Suppressor macrophage treated with lipopolysaccharide for 4 hours (primary cell): ENCODE measurements around the gene ZKSCAN5.

Experiments
- DNase-seq: peaks from one replicate; pipeline ENCODE4 v3.0.0-alpha.2; 2020

The ZKSCAN5 gene

DNA sequence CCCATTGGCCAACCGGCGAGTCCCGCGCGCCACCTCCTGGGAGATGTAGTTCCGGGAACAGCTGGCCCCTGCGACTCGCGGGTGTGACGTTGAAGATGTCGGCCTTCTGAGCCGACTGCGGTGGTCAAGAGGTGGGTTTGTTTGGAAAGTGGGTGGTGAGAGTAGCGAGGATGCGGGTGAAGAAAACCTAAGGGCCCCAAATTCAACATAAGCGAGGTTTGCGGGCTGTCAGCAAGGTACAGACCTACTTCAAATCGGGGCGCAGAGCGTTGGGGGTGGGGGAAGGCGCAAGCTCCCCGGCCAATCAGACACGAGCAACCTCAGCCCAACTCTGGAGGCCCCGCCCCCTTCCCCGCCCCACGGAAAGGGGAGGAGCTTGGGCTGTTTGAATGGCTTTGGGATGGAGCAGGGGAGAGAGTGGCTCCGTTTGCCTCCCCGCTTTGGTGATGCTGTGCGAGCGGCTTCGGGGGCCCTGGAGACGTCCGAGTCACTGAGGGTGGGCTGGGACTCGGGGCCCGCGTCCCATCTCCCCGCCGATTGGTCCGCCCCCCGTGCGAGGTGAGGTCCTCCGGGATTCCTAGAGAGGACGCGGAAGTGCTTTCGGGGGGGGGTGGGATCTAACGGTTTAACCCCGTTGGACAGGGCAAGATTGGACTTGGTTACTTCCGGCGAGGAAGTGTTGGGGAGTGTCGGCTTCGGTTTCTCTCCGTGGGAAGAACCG lies at the start of gene ZKSCAN5:
TSS of gene ZKSCAN5 (plus strand) at position 60 of the 721 bp plus-strand sequence. CDS start 1,383 bp downstream, outside the sequence.
- peak; percentile 98 for DNase-seq

DNA sequence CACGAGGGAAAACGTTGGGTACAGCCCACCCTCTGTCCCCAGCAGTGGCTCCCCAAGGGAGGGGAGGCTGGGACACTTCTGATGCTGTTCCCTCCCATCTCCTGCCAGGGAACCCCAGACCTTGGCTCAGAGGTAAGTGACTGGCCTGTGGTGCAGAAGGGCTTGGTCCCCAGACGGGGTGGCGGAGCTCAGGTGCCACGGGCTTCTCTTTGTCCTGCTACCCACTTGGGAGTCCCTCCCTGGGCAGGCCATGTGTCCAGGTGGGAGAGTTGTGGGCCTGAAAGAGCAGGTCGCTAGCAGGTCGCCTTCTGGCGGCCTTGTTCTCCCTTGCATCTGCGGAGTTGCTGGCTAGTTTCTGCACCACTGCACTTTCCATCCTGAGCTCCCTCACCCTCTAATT lies 48.6 kb upstream of the ZKSCAN5 start:
- no peak for DNase-seq

DNA sequence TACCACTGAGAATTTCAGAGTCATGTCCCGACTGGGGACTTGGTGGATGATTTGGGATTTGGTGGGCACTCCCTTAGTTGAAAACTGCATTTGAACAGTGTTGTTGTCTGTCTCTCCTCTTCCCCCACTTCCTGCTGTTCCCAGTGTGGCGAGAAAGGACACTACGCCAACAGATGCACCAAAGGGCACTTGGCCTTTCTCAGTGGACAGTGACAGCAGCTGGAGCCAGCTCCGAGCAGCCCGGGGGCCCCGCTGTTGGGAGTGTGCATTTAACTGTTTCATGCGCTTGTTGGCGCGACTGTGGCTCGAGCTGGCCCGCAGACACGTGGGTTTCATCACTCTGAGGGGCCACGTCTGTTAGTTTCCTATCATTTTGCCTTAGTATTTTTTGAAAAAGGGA lies 48.2 kb upstream of the ZKSCAN5 start:
- DNase-seq: no peak

DNA sequence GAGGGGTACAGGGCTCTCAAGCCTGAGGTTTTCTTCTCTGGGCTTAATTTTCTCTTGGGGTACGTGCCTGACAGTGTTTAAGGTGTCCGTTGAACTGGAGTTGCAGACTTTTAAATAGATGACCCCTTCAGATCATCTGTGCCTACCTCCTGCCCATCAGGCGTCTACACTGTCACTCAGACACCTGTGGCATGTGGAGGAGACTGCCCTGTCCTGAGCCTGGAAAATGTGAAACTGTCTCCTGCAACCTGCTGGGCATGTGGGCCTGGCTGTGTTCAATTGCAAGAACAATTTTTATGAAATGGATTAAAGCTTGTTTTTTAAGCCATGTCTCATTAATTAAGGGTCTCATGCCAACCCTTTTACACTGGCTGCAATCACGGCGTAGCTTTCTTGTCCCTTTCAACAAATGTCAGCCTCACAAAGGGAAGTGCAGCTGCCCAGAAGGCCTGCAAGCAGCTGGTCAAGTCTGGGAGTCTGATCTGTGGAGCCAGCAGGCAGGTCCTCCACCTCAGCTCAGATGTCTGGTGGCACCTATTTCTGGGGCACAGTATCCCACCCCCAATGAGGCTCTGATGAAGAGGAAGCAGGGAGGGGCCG lies 47.3 kb upstream of the ZKSCAN5 start:
- DNase-seq: no peak

DNA sequence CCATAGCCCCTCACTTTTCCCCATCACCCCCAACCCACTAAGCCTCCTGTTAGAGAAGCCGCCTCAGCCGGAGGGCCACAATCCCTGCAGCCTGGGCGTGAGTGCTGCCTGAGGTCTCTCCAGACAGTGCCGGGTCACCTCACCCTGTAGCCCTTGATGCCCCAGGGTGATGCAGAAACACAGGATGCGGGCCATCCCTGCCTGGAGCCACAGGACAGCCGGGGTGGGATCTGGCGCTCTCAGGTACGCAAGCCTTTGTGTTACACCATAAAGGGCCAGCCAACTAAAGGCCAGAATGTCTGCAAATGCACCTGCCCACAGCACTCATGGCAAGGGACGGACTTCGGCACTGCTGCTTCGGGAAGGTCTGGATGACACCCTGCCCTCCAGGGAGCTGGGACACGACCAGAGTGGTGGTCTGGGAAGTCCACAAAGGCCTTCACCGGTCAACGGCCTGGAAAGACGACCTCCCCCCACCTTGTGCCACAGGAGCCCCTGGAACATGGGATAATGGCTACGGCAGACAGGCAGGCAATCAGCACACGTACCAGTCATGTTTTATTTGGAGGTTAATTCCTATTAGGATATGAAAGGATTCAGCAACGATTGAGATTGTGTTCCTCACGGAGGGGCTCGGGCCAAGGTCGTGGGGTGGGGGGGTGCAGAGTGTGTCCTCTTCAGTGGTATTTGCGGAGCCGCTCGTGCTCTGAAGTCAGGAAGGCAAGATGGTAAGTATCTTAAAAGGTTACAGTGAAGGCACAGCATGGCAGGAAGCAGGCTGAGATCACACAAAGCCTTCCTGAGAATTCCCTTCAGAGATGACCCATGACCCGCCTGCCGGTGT lies 46.6 kb upstream of the ZKSCAN5 start:
- DNase-seq: no peak

DNA sequence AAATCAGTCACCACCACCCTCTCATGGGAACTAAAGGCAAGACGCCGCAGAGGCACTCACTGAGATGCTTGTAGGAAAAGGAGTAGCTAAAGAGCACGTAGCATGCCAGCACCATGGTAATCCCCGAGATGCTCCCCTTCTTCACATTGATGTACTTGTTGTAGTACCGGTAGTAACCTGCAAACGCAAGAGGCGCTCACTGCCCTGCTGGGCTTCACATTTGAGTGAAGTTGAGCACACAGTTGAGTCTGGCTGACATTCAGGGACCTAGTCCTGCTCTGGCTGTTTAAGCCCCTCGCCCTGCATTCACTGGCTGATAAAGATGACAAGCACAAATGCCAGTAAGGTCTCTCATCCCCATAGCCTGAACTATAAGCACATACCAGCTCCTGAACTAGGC lies 45.4 kb upstream of the ZKSCAN5 start:
- peak; percentile 19 for DNase-seq

DNA sequence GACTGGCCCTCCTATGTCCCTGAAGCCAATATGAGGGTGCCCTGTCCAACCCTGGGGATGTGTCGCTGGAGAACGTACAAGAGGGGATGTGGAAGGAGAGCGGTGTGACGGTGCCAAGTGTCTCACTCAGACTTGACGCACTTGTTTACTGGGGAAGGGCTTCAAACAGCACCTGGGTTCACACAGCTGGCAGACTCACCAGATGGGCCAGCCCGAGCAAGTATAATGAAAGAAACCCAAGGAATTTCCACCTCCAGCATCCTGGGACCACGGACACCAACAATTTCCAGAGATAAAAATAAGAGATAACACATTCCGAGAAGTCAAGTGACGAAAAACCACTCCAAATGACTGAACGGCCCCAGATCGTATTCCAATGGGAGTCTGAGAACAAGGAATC lies 43.8 kb upstream of the ZKSCAN5 start:
- DNase-seq: no peak

DNA sequence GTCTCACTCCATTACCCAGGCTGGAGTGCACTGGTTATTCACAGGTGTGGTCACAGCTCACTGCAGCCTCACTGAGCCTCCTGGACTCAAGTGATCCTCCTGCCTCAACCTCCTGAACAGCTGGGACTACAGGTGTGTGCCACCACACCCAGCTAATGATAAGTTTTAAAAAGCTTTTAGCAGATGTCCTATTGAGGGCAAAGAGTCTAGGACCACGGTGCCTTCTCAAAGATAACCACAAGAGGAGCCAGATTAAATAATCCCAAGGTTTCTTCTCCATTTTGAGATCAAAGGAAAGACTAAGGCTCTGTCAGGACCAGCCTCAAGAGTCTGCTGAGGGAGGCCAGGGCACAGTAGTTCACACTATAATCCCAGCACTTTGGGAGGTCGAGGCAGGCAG lies 43.2 kb upstream of the ZKSCAN5 start:
- no peak for DNase-seq

DNA sequence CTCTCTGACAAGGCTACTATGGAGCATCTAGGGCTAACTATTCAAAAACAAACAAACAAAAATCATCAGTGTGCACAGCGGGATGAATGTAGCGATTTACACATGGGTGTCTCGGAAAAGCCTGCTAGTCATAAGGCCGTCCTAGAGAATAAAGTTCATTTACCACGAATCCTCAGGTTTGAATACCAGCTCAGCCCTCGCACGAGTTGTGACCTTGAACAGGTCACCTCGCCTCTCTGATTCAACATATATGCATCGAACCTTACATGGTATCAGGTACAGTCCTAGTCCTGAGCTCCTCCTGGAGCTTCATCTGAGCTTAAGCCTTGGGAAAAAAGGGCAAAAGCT lies 39.1 kb upstream of the ZKSCAN5 start:
- no peak for DNase-seq

DNA sequence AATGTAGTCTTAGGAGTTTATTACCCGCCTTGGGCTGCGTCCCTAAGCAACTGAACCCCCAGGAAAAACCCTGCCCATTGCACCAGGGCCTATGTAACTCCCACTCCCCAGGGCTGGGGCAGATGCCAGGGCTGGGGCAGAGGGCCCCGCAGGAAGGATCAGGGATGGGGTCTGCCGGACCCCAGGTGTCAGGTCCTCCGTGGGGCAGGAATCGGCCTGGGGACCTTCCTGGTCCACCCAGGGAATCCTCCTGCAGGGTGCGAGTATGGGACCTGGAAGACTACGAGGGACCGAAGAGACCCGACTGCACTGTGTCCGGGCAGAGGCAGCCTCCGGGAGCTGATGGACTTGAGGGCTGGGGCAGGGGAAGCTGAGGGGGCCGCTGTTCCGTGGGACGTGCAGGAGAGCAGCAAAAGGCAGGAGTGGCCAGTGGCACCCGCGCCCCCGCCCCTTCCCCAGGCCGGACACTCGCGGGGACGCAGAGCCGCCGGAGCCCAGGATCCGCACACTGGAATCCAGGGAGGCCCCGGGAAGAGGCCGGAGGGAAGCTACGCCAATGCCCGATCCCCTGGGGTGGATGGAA lies 36.0 kb upstream of the ZKSCAN5 start:
- DNase-seq: no peak

DNA sequence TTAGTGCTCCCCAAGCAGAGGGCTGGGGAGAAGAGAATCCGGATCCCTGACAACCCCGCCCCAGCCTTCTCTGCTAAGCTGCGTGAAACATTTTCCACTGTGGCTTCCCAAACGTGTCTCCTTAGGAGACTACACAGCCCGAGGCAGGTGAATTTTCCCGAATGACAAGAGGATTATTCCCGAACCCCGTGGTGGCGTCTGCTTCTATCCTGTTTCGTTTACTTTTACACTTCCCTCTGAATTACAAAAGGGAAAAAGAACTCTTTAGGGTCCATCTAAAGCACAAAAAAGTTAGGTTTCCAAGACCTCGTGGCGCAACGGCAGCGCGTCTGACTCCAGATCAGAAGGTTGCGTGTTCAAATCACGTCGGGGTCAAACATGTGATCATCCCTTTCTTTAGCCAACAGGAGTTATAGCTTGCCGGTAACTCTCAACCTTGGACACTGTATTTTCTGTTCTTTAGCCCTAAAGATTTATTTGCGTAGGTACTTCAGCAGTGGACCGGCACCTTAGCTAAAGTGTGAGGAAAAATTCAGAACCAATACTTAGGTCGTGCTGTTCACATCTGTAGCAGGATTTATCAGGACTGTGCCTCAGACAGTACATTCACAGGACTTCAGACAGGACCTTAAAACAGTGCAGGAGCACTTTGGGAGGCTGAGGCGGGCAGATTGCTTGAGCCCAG lies 34.9 kb upstream of the ZKSCAN5 start:
- DNase-seq: no peak

DNA sequence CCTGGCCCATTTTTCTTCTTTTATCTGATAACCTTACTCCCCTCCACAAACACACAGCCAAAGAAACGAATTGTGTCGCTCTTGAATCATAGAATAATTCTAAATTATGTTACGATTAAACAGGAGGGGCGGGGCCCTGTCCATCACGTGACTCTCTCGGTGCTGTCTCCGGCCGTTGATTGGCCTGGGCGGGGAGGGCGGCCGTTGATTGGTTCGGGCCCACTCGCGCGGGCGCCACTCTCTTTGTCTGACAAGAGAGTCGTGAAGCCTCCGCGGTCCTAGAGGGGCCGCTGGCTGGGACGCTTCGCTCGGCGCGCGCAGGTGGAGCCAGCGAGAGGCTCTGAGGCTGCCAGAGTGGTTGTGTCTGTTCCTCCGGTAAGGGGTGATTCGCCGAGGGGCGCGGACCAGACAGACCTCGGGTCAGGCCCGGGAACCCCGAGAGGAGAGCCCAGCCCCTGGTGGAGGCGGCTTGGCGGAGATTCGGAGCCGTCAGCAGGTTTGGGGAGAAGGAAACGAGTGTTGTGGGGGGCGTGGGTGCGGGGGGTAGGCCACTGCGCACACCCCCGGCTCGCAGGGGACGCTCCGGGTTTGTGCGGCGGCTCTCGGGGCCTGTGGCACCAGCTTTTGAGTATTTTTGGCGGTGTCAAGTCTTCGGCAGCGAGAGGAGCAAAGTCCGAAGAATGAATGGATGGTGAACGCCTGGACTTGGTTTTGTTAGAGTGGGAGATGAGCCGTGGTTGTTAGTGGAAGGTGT lies 31.7 kb upstream of the ZKSCAN5 start, which contains the start of gene ZNF789:
TSS of gene ZNF789 (plus strand) at position 330 of the 754 bp plus-strand sequence. CDS start 3,567 bp downstream, outside the sequence.
- peak; percentile 98 for DNase-seq

DNA sequence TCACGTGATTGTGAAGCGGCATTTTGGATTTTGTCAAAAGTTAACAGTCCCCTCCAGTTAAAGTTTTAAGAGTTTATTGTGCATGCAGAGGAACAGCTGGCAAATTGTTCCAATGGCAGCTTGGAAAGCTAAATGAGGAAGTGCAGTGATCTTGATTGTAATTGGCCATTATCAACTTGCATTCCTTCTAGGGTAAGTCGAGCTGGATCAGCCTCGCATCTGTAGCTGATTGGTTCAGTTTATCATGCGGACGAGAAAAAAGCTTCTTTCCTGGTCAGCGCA lies 31.2 kb upstream of the ZKSCAN5 start:
- peak; percentile 75 for DNase-seq

DNA sequence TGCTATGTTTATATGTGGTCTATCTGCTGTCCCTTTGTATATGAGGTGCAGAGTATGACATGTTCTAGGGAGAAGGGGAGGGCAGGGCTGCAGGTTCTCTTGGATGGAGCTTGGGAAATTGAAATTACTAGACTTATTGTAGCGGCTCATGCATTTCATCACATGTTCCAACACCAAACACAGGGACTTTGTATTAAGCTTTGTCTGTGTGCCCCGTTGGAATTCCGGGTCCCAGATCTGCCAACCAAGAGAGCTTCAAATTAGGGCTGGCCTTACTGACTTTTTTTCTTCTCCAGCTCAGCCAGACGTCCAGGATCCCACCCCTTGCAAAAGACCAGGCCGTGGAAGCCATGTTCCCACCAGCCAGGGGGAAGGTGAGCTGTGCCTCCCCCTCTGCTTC lies 28.4 kb upstream of the ZKSCAN5 start:
- no peak for DNase-seq

DNA sequence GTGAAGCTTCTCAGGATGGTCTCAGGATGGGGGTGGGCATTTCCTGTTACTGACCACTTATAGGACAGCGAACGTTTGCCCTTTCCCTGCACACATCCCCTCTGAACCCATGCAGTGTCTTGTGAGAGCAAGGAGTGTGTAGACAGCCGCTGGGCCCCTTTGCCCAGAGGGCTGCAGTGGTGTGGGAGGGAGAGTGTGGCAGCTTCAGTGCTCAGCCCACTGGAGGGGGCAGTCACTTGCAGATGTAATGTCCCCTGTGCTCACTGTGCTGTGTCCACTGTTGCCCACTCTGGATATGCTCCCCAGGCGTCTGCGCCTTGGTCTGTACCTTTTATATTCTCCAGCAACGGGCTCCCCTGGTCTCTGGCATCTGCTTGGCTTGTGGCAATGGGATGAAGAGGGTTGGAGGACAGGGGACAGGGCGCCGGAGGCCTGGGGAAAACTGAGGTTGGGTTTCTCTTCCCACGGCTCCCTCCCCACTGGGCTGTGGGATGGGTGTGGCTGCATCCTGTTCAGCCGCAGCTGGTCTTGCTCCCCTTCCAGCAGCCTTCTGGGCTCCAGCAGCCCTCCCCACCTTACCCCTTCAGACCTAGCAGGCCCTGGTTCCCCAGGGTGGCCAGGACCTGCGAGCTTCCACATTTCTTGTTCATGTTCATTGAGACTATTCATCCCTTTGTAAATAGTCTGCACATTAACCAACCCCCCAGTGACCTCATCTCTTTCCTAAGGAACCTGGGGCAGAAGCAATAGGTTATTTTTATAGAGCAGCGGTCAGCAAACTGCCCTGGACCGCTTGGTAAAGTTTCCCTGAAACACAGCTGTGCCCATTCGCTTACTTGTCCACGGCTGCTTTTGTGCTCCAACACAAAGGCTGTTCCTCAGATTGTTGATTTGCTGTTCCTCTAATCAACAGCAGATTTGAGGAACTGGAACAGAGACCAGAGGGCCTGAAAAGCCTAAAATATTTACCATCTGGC lies 25.7 kb upstream of the ZKSCAN5 start:
- DNase-seq: no peak

DNA sequence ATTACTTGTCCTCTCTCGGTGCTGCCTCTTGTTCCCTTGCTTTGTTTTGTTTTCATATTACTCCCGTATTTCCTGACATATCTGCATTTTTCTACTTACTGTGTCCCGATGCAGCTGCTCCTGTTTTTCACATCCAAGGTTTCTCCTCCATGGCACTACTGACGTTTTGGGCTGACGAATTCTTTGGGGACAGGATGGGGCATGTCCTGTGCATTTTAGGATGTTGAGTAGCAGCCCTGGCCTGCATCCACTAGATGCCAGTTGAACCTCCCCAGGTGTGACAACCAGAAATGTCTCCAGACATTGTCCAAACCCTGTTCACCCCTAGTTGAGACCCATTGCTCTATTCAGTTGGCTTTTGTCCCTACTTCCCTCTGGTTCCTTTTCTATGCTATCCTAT lies 19.4 kb upstream of the ZKSCAN5 start:
- DNase-seq: no peak

DNA sequence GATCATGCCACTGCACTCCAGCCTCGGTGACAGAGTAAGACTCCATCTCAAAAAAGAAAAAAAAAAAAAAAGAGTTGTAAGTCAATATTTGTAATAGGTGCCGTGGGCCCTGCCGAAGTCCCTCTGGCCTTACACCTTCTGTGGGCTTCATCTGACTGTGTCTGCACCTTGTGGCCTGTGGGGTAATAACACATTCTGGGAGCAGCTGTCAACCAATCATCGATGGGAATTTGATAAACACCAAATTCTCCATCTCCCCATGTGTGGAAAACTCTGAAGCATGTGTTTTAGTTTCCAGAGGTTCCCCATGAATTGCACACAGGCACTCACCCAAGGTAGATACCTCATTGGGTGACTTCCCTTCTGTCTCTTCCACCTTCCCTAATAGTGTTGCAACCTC lies 15.2 kb upstream of the ZKSCAN5 start:
- no peak for DNase-seq

DNA sequence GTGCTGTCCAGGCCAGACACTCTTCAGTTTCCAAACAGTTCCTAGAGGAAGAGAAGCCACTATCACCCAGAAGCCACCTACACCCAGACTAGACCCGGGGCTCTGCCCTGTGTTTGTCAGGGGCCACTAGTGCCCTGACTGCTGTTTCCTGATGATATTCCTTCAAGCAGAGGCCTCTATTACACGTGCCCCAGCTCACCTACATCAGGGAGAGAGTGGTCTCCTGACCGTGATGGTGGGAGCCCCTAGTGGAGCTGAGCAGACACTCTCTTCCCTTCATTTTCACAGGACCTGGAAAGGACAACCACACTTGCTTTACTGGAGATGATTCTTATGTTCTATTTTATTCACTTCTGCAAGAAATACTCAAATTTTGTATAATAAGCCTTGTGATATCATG lies 13.6 kb upstream of the ZKSCAN5 start:
- no peak for DNase-seq

DNA sequence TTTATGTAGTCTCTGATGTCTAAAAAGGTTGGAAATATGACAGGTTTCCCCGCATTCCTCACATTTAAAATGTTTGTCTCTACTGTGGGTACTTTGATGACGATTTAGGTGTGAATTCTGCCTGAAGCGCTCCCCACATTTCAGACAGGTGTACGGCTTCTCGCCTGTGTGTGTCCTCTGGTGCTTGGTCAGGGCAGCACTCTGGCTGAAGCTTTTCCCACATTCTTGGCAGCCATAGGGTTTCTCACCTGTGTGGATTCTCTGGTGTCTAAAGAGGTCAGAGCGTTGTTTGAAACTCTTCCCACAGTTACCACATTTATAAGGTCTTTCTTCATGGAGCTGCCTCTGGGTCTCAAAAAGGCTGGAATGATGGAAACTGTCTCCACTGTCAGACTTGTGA lies 10.6 kb upstream of the ZKSCAN5 start:
- no peak for DNase-seq

DNA sequence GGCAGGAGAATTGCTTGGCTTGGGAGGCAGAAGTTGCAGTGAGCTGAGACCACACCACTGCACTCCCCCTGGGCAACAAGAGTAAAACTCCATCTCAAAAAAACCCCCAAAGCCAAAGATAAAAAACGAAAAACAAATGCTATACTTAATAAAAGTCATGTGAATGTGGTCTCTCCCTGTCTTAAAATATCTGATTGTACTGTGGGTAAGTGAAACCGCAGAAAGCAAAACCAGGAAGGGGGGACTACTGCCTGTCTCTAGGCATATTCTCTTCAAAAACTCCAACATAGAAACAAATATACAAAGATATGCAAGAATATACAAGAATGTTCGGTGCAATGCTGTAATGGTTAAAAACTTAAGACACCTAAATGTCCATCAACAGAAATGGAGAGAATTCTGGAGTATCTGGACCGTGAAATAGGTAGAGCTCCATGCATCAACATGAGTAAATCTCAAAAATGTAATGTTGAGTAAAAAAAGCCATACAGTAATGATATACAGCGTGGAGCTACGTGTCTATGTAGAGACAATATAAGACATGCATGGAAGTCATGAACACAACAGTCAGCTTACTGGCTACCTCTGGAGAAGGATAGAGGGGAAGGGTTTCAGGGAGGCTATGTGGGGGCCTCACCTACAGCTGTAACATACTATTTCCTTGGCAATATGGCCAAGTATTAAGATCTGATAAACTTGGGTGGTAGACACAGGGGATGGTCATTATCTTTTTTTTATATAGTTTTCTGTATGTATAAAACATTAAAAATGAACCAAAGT lies 6.5 kb upstream of the ZKSCAN5 start:
- peak; percentile 14 for DNase-seq
